T follicular helper cell (primary cell): Measurements from ENCODE around the gene EGFL6.
"Not testable (repeated sequence)": the region's sequence is repeated elsewhere in the genome, so short reads cannot be mapped to it uniquely, and the experiment has no call there.

ENCODE experiments used
- DNase-seq: peaks from one replicate; pipeline ENCODE4 v3.0.0-alpha.2; 2020; ENCODE audit warnings: low read depth

EGFL6 gene

GRCh38 chrX:13652850-13653693 is 83.7 kb downstream of the EGFL6 start, which contains the start of gene TCEANC:
Gene TCEANC, plus strand, starts transcription at chrX:13653141. Its CDS starts 9,368 bp downstream, at chrX:13662509.
- peak; percentile 96 for DNase-seq

GRCh38 chrX:13654116-13654515 is 84.7 kb downstream of the EGFL6 start:
- no peak for DNase-seq

GRCh38 chrX:13655674-13656073 is 86.3 kb downstream of the EGFL6 start:
- DNase-seq = no peak

GRCh38 chrX:13658602-13659001 is 89.2 kb downstream of the EGFL6 start:
- DNase-seq = no peak

GRCh38 chrX:13659063-13659462 is 89.7 kb downstream of the EGFL6 start:
- DNase-seq = no peak

- DNase-seq = no peak
Observed at GRCh38 chrX:13661735-13662288, 92.4 kb downstream of the EGFL6 start.

GRCh38 chrX:13662355-13662791 is 93.0 kb downstream of the EGFL6 start:
- no peak for DNase-seq

- DNase-seq = no peak
Observed at GRCh38 chrX:13664020-13664419, 94.6 kb downstream of the EGFL6 start.

GRCh38 chrX:13666836-13667235 is 97.4 kb downstream of the EGFL6 start:
- DNase-seq = no peak

- DNase-seq = no peak
Observed at GRCh38 chrX:13667919-13668318, 98.5 kb downstream of the EGFL6 start.

GRCh38 chrX:13669246-13669737 is 99.9 kb downstream of the EGFL6 start:
- DNase-seq = peak; percentile 34

GRCh38 chrX:13669755-13670154 is 100.4 kb downstream of the EGFL6 start:
- not testable (repeated sequence) for DNase-seq

- no peak for DNase-seq
Observed at GRCh38 chrX:13670197-13670596, 100.8 kb downstream of the EGFL6 start.

- no peak for DNase-seq
Observed at GRCh38 chrX:13673016-13673415, 103.6 kb downstream of the EGFL6 start.

- no peak for DNase-seq
Observed at GRCh38 chrX:13676885-13677284, 107.5 kb downstream of the EGFL6 start.

- DNase-seq = not testable (repeated sequence)
Observed at GRCh38 chrX:13679700-13680099, 110.3 kb downstream of the EGFL6 start.

GRCh38 chrX:13681595-13681994 is 112.2 kb downstream of the EGFL6 start:
- no peak for DNase-seq
